ENCODE data around the gene GDPD5.

The GDPD5 gene, protein sequence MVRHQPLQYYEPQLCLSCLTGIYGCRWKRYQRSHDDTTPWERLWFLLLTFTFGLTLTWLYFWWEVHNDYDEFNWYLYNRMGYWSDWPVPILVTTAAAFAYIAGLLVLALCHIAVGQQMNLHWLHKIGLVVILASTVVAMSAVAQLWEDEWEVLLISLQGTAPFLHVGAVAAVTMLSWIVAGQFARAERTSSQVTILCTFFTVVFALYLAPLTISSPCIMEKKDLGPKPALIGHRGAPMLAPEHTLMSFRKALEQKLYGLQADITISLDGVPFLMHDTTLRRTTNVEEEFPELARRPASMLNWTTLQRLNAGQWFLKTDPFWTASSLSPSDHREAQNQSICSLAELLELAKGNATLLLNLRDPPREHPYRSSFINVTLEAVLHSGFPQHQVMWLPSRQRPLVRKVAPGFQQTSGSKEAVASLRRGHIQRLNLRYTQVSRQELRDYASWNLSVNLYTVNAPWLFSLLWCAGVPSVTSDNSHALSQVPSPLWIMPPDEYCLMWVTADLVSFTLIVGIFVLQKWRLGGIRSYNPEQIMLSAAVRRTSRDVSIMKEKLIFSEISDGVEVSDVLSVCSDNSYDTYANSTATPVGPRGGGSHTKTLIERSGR

DNA sequence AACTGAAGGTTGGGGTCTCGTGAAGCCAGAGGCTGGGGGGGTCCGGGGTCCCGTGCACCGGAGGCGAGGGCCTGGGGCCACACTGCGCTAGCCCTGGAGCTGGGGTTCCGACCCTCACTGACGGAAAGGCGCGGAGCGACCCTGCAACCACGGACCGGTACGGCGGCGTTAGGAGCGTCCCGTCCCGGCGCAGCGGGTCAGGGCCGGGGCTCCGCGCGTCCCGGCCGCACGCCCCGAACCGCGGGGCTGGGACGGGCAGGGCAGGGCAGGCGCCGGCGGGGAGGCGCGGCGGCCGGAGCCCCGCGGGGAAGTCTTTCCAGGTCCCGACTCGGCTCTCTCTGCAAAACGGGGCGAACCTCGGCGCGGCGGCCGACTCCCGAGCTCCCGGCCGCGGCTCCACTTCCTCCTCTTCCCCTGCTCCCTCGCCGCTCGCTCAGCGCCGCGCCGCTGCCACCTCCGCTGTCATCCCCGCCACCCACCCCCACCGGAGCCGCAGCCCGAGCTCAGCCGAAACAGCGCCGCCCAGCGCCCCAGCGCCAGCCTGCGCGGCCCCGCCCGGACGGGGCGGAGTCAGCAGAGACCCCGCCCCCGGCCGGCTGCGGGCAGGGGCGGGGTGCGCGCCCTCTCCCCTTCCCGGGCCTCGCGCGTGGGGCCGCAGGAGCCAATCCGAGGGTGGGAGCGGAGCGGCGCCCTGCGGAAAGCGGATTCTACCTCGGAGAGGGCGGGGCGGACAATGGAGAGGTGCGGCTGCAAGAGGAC, at the start of gene GDPD5:
Gene GDPD5, minus strand, starts transcription at position 509 of the 759 bp plus-strand sequence. CDS start 48,206 bp downstream, outside the sequence.
- H3K4me3 ChIP-seq (ENCODE audit: low read depth, low read length) = peak within 1 kb of the TSS; percentile 67
- TF ChIP-seq, protein P1, sequence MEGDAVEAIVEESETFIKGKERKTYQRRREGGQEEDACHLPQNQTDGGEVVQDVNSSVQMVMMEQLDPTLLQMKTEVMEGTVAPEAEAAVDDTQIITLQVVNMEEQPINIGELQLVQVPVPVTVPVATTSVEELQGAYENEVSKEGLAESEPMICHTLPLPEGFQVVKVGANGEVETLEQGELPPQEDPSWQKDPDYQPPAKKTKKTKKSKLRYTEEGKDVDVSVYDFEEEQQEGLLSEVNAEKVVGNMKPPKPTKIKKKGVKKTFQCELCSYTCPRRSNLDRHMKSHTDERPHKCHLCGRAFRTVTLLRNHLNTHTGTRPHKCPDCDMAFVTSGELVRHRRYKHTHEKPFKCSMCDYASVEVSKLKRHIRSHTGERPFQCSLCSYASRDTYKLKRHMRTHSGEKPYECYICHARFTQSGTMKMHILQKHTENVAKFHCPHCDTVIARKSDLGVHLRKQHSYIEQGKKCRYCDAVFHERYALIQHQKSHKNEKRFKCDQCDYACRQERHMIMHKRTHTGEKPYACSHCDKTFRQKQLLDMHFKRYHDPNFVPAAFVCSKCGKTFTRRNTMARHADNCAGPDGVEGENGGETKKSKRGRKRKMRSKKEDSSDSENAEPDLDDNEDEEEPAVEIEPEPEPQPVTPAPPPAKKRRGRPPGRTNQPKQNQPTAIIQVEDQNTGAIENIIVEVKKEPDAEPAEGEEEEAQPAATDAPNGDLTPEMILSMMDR (IDR thresholded peaks at IDR 0.05; ENCODE audit: low read depth, low read length) = no peak

DNA sequence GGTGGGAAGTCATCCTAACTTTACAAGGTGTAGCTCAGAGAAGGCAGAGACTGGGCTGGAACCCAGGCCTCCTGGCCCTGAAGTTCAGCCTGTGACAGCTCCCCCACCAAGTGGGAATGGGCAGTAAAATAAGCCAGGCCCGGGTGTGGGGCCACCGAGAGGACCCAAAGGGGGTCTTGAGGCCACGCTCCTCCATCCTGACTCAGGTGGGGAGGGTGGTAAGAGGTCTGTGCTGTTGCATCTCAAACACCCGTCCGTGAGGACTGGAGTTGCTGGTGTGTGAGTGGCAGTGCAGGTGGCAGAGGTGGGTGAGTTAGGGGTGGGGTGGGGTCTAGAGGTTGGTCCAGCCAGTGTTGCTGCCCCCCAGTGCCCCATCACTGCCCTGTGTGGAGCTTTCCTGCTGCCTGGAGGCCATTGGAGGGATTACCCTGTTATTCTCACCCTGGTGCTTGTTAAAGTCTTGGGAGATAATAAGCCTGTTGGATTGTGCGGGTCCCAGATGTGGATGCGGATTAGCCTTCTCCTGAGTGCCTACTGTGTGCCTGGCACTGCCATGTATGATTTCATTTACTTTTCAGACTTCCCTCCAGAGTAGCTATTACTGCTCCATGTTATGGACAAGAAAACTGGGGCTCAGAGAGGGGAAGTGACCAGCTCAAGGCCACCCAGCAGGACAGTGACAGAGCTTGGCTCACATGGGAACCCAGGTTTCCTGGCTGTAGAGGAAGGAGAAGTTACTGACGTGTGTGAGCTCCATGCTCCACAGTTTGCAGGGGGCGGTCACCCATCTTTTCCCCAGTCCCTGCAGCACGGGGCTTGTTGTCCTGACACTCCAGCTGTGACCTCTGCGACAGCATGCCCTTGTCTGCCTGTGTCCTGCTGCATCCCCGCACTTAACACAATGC, 49.2 kb upstream of the GDPD5 start:
- H3K4me3 ChIP-seq (ENCODE audit: low read depth, low read length) = no peak overlapping the region
- TF ChIP-seq, protein P1 (IDR thresholded peaks at IDR 0.05; ENCODE audit: low read depth, low read length) = peak; percentile 56

DNA sequence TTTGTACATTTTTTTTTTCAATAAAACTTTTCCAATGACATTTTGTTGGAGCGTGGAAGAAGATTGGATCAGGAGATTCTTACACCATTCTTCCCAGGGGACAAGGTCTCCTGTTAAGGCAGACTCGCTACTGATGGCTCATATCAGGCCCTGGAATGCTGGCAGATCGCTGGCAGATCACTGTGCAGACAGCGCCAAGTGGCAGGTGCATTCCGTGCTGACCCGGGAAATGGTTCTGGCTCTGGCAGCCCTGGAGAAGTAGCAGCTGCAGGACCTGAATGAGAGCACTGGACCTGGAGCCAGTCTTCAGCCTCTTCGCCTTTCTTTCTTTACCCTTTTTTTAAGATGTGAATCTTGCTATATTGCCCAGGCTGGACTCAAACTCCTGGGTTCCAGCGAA, 47.0 kb upstream of the GDPD5 start:
- H3K4me3 ChIP-seq (ENCODE audit: low read depth, low read length) = no peak overlapping the region
- TF ChIP-seq, protein P1 (IDR thresholded peaks at IDR 0.05; ENCODE audit: low read depth, low read length) = no peak

DNA sequence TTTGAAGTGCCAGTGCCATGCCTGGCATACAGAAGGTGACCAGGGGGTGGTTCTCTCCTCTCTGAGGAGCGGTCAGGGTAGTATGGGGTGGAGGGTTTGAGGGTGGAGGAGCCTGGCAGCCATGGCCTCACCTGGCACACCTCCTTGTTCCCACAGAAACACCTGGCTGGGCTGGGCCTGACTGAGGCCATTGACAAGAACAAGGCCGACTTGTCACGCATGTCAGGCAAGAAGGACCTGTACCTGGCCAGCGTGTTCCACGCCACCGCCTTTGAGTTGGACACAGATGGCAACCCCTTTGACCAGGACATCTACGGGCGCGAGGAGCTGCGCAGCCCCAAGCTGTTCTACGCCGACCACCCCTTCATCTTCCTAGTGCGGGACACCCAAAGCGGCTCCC, 45.9 kb upstream of the GDPD5 start:
- TF ChIP-seq, protein P1 (IDR thresholded peaks at IDR 0.05; ENCODE audit: low read depth, low read length) = no peak
- H3K4me3 ChIP-seq (ENCODE audit: low read depth, low read length) = no peak overlapping the region

DNA sequence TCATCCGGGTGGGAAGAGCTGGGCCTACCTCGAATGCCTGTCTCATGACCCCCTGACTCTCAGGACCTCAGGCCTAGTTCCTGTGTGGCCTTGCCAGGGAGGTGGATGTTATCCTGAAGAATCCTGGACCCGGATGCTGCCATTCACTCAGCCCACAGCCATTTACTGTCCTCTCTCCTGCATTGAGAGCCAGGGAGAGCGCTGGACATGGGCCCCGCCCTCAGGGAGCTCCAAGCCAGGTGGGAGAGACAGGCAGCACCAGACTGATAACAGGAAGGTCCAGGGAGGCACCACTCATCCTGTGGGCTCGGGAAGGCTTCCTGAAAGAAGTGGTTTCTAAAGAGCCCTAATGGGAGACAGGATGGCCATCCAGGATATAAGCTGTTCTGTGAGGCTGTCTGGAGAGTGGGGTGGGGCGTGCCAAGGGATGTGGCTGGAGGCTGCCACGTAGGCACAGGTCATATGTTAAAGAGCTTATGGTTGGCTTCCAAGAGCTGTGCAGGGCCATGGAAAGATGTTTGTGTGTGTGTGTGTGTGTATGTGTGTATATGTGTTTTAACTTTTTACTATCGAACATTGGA, 44.9 kb upstream of the GDPD5 start:
- no peak overlapping the region for H3K4me3 ChIP-seq (ENCODE audit: low read depth, low read length)
- TF ChIP-seq, protein P1 (IDR thresholded peaks at IDR 0.05; ENCODE audit: low read depth, low read length) = no peak

DNA sequence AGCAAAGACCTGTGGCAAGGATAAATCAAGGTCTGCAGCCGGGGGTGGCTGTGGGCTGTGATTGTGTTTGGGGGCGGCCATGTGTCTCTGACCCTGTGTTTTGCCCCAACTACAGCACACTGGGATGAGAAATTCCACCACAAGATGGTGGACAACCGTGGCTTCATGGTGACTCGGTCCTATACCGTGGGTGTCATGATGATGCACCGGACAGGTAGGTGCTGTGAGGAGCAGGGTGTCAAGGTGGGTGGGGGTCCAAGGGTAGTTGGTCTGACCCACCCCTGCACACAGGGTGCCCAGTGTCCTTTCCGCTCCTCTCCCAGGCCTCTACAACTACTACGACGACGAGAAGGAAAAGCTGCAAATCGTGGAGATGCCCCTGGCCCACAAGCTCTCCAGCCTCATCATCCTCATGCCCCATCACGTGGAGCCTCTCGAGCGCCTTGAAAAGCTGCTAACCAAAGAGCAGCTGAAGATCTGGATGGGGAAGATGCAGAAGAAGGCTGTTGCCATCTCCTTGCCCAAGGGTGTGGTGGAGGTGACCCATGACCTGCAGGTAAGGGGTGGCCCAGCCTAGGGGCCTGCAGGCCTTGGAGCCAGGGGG, 43.0 kb upstream of the GDPD5 start:
- H3K4me3 ChIP-seq (ENCODE audit: low read depth, low read length) = no peak overlapping the region
- TF ChIP-seq, protein P1 (IDR thresholded peaks at IDR 0.05; ENCODE audit: low read depth, low read length) = no peak
